Activated CD4-positive, alpha-beta memory T cell treated with anti-CD3 and anti-CD28 coated beads, Interleukin-2, amount 10 ng/mL, durations not matched to agents 7 days and 5 days (primary cell): Measurements from ENCODE around the gene CFAP69. TPM values are rescaled to one million over a fixed set of nuclear protein-coding genes. Genes with fewer than 3 reads are reported as not detected.
"Not testable (repeated sequence)": the region's sequence is repeated elsewhere in the genome, so short reads cannot be mapped to it uniquely, and the experiment has no call there.

Source experiments
- CTCF ChIA-PET: fragments of 350-600 bp; sonication (Branson Sonifier 250); formaldehyde crosslinking; loops from one replicate; lab custom pipeline; 2021; ENCODE audit warnings: antibody characterized with exemption, inconsistent platforms; lab: Charles Lee
- POLR2A ChIA-PET: fragments of 350-600 bp; sonication (Branson Sonifier 250); formaldehyde crosslinking; loops from one replicate; lab custom pipeline; 2021; ENCODE audit warnings: antibody characterized with exemption; lab: Charles Lee
- DNase-seq: peaks from one replicate; pipeline ENCODE4 v3.0.0-alpha.2; 2020
- H3K27ac Mint-ChIP-seq: one replicate; pipeline ENCODE4 v1.8.0; 2021; ENCODE audit warnings: mild to moderate bottlenecking, mixed read lengths
- H3K27me3 Mint-ChIP-seq: one replicate; pipeline ENCODE4 v1.8.0; 2021; ENCODE audit warnings: mixed read lengths
- H3K36me3 Mint-ChIP-seq: one replicate; pipeline ENCODE4 v1.8.0; 2021; ENCODE audit warnings: low read depth, mixed read lengths
- H3K4me1 Mint-ChIP-seq: one replicate; pipeline ENCODE4 v1.8.0; 2021; ENCODE audit warnings: mixed read lengths
- H3K4me3 Mint-ChIP-seq: one replicate; pipeline ENCODE4 v1.8.0; 2021; ENCODE audit warnings: mild to moderate bottlenecking, mixed read lengths
- H3K9me3 Mint-ChIP-seq: one replicate; pipeline ENCODE4 v1.8.0; 2021; ENCODE audit warnings: mixed read lengths
- total RNA-seq, 2 experiments: library from RNA; stranded (reverse); gene quantifications; one replicate each; pipeline ENCODE4 v1.2.3, GENCODE V29; 2021

The CFAP69 gene
- total RNA-seq, 2 experiments from 2014 or later = not detected

GRCh38 chr7:90239050-90239449, 5.9 kb upstream of the CFAP69 start:
- DNase-seq = no peak
- POLR2A ChIA-PET = no interaction called here
- no peak overlapping the region for H3K27ac Mint-ChIP-seq
- H3K9me3 Mint-ChIP-seq = no peaks in the 10 kb centered on the region
- CTCF ChIA-PET = interaction anchor here (0.6 kb wide), 1 partner anchor 107 kb away, joined by 5 read pairs; the partner anchor contains the start of gene GTPBP10
- no peak overlapping the region for H3K4me3 Mint-ChIP-seq
- no peaks in the 10 kb centered on the region for H3K36me3 Mint-ChIP-seq
- H3K4me1 Mint-ChIP-seq = peaks cover 6% of the 10 kb centered on the region
- peaks cover 18% of the 10 kb centered on the region for H3K27me3 Mint-ChIP-seq

- Mint-ChIP-seq H3K27ac (no peak overlapping the region), H3K4me1 (peaks cover 12% of the 10 kb centered on the region), H3K9me3 (no peaks in the 10 kb centered on the region), H3K4me3 (peak overlapping the region; percentile 26), H3K36me3 (no peaks in the 10 kb centered on the region), H3K27me3 (peaks cover 21% of the 10 kb centered on the region)
- POLR2A ChIA-PET = no interaction called here
- DNase-seq = no peak
- CTCF ChIA-PET = interaction anchor here (0.6 kb wide), 1 partner anchor 106 kb away, joined by 5 read pairs; the partner anchor contains the start of gene GTPBP10
Observed at GRCh38 chr7:90239625-90240228, 5.2 kb upstream of the CFAP69 start.

GRCh38 chr7:90242369-90243168, 2.4 kb upstream of the CFAP69 start:
- no peak overlapping the region for H3K27ac Mint-ChIP-seq
- POLR2A ChIA-PET = interaction anchor here (0.9 kb wide), 1 partner anchor 31 kb away, joined by 3 read pairs; the partner anchor contains the start of gene STEAP2
- no peaks in the 10 kb centered on the region for H3K9me3 Mint-ChIP-seq
- H3K27me3 Mint-ChIP-seq = peaks cover 30% of the 10 kb centered on the region
- peaks cover 26% of the 10 kb centered on the region for H3K4me1 Mint-ChIP-seq
- no peak for DNase-seq
- no peaks in the 10 kb centered on the region for H3K36me3 Mint-ChIP-seq
- CTCF ChIA-PET = no interaction called here
- no peak overlapping the region for H3K4me3 Mint-ChIP-seq

GRCh38 chr7:90243556-90243955, 1.4 kb upstream of the CFAP69 start:
- Mint-ChIP-seq H3K27me3 (peaks cover 30% of the 10 kb centered on the region), H3K9me3 (no peaks in the 10 kb centered on the region), H3K27ac (no peak overlapping the region), H3K4me3 (peak overlapping the region; percentile 38), H3K4me1 (peaks cover 26% of the 10 kb centered on the region), H3K36me3 (no peaks in the 10 kb centered on the region)
- POLR2A ChIA-PET = no interaction called here
- DNase-seq = no peak
- CTCF ChIA-PET = interaction anchor here (0.7 kb wide), 1 partner anchor 102 kb away, joined by 3 read pairs; no protein-coding TSS in a partner anchor

- Mint-ChIP-seq H3K9me3 (no peaks in the 10 kb centered on the region), H3K27me3 (peaks cover 34% of the 10 kb centered on the region), H3K4me3 (peak overlapping the region; percentile 79), H3K27ac (no peak overlapping the region), H3K4me1 (peaks cover 24% of the 10 kb centered on the region), H3K36me3 (no peaks in the 10 kb centered on the region)
- DNase-seq = no peak
- ChIA-PET POLR2A (no interaction called here), CTCF (no interaction called here)
Observed at GRCh38 chr7:90244565-90244908, 437 bp upstream of the CFAP69 start.

GRCh38 chr7:90246171-90246570, 1.2 kb downstream of the CFAP69 start:
- Mint-ChIP-seq H3K36me3 (no peaks in the 10 kb centered on the region), H3K27ac (no peak overlapping the region), H3K9me3 (no peaks in the 10 kb centered on the region), H3K27me3 (peaks cover 40% of the 10 kb centered on the region), H3K4me3 (peak overlapping the region; percentile 79), H3K4me1 (peaks cover 21% of the 10 kb centered on the region)
- CTCF ChIA-PET = no interaction called here
- no peak for DNase-seq
- POLR2A ChIA-PET = no interaction called here

GRCh38 chr7:90248706-90249105, 3.7 kb downstream of the CFAP69 start:
- peaks cover 21% of the 10 kb centered on the region for H3K4me1 Mint-ChIP-seq
- H3K9me3 Mint-ChIP-seq = no peaks in the 10 kb centered on the region
- CTCF ChIA-PET = no interaction called here
- DNase-seq = no peak
- no peak overlapping the region for H3K27ac Mint-ChIP-seq
- POLR2A ChIA-PET = no interaction called here
- H3K27me3 Mint-ChIP-seq = peaks cover 37% of the 10 kb centered on the region
- no peak overlapping the region for H3K4me3 Mint-ChIP-seq
- H3K36me3 Mint-ChIP-seq = no peaks in the 10 kb centered on the region

GRCh38 chr7:90250601-90251303, 5.8 kb downstream of the CFAP69 start:
- CTCF ChIA-PET = no interaction called here
- Mint-ChIP-seq H3K27me3 (peaks cover 35% of the 10 kb centered on the region), H3K4me1 (peaks cover 3% of the 10 kb centered on the region), H3K9me3 (no peaks in the 10 kb centered on the region), H3K4me3 (no peak overlapping the region), H3K27ac (no peak overlapping the region), H3K36me3 (no peaks in the 10 kb centered on the region)
- no peak for DNase-seq
- POLR2A ChIA-PET = interaction anchor here (0.7 kb wide), 1 partner anchor 96 kb away, joined by 3 read pairs; the partner anchor contains the start of gene GTPBP10

- CTCF ChIA-PET = no interaction called here
Observed at GRCh38 chr7:90251304-90251635, 6.3 kb downstream of the CFAP69 start.

GRCh38 chr7:90256011-90256410, 11.0 kb downstream of the CFAP69 start:
- DNase-seq, H3K36me3 Mint-ChIP-seq, H3K4me3 Mint-ChIP-seq, H3K27ac Mint-ChIP-seq, CTCF ChIA-PET, H3K4me1 Mint-ChIP-seq, POLR2A ChIA-PET, H3K9me3 Mint-ChIP-seq: not testable (repeated sequence)
- H3K27me3 Mint-ChIP-seq = peaks cover 16% of the 10 kb centered on the region

More at GRCh38 chr7:90251304-90251635, 6.3 kb downstream of the CFAP69 start:
- POLR2A ChIA-PET = interaction anchor here (0.7 kb wide), 1 partner anchor 95 kb away, joined by 3 read pairs; the partner anchor contains the start of gene GTPBP10
- DNase-seq = no peak
- Mint-ChIP-seq H3K27ac (no peak overlapping the region), H3K9me3 (no peaks in the 10 kb centered on the region), H3K27me3 (peaks cover 30% of the 10 kb centered on the region), H3K4me3 (no peak overlapping the region), H3K4me1 (no peaks in the 10 kb centered on the region), H3K36me3 (no peaks in the 10 kb centered on the region)

GRCh38 chr7:90256778-90257177, 11.8 kb downstream of the CFAP69 start:
- Mint-ChIP-seq H3K9me3 (no peaks in the 10 kb centered on the region), H3K36me3 (no peaks in the 10 kb centered on the region), H3K27ac (no peak overlapping the region), H3K4me1 (no peaks in the 10 kb centered on the region), H3K4me3 (no peak overlapping the region), H3K27me3 (peaks cover 16% of the 10 kb centered on the region)
- no peak for DNase-seq
- ChIA-PET POLR2A (no interaction called here), CTCF (interaction anchor here (1.5 kb wide), 1 partner anchor 171 kb away, joined by 4 read pairs; no protein-coding TSS in a partner anchor)

- Mint-ChIP-seq H3K9me3 (no peaks in the 10 kb centered on the region), H3K27me3 (peaks cover 8% of the 10 kb centered on the region), H3K27ac (no peak overlapping the region), H3K4me1 (no peaks in the 10 kb centered on the region), H3K36me3 (no peaks in the 10 kb centered on the region), H3K4me3 (no peak overlapping the region)
- CTCF ChIA-PET = interaction anchor here (1.4 kb wide), 1 partner anchor 108 kb away, joined by 6 read pairs; the partner anchor contains the start of gene STEAP1
- no peak for DNase-seq
- POLR2A ChIA-PET = no interaction called here
Observed at GRCh38 chr7:90261441-90261840, 16.5 kb downstream of the CFAP69 start.

- no peak overlapping the region for H3K27ac Mint-ChIP-seq
- DNase-seq = no peak
- no peaks in the 10 kb centered on the region for H3K4me1 Mint-ChIP-seq
- POLR2A ChIA-PET = no interaction called here
- no peaks in the 10 kb centered on the region for H3K36me3 Mint-ChIP-seq
- CTCF ChIA-PET = no interaction called here
- H3K27me3 Mint-ChIP-seq = peaks cover 9% of the 10 kb centered on the region
- H3K9me3 Mint-ChIP-seq = no peaks in the 10 kb centered on the region
- no peak overlapping the region for H3K4me3 Mint-ChIP-seq
Observed at GRCh38 chr7:90262438-90262837, 17.5 kb downstream of the CFAP69 start.
